ENCODE results near the gene CALHM5. TPM values are rescaled to one million over a fixed set of nuclear protein-coding genes. Genes with fewer than 3 reads are reported as not detected.

The CALHM5 gene
- polyA plus RNA-seq, 5 donors, result 3.8 to 6.8 (median 6.3) TPM

DNA sequence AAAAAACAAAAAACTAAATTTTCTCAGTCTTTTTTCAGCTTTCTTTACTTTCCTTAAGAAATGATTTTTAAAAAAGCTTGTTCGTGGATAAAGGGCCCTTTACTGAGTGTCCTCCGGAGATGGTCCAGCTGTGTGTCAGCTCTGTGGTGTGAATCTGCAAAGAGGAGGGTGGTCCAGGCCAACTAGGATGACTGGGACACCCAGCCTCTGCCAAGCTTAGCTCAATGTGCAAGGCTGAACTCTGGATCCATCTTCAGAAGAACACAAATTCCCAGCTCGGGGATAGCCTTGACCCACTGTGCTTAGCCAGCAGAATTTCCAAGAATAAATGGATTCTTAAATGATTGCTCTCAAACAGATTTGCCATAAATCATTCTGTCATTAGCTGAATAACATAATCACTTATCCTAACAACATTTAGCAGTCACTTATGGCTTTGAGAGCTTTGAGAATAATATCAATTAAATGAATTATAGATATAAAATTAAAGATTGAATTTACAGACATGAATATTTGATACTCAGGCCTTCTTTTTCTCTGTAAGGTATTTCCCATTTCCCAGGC lies 14.2 kb upstream of the CALHM5 start:
- DNase-seq, result peak; percentile 91 to 93

DNA sequence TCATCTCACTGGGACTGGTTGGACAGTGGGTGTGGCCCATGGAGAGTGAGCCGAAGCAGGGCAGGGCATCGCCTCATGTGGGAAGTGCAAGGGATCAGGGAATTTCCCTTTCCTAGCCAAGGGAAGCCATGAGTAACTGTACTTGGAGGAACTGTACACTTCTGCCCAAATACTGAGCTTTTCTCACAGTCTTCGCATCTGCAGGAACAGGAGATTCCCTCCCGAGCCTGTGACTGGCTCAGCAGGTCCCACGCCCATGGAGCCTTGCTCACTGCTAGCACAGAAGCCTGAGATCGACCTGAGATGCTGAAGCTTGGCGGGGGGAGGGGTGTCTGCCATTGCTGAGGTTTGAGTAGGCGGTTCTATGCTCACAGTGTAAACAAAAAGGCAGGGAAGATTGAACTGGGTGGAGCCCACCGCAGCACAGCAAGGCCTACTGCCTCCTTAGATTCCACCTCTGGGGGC lies 10.4 kb upstream of the CALHM5 start:
- no peak for DNase-seq

DNA sequence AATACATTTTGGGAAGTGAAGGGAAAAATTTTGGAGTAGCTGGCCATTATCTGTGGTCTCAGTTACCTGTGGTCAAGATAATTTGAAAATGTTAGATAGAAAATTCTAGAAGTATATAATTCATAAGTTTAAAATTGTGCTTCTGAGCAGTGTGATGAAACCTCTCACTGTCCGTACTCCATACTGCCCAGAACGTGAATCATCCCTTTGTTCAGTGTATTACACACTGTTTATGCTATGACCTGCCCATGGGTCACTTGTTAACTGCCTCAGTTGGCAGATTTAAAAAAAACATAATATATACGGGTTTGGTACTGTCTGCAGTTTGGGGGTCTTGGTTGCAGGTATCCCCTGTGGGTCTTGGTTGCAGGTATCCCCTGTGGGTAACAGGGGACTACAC lies 4.1 kb upstream of the CALHM5 start:
- no peak for DNase-seq

- no peak for DNase-seq
Observed at GRCh38 chr6:116508527-116508926, 2.9 kb upstream of the CALHM5 start.

DNA sequence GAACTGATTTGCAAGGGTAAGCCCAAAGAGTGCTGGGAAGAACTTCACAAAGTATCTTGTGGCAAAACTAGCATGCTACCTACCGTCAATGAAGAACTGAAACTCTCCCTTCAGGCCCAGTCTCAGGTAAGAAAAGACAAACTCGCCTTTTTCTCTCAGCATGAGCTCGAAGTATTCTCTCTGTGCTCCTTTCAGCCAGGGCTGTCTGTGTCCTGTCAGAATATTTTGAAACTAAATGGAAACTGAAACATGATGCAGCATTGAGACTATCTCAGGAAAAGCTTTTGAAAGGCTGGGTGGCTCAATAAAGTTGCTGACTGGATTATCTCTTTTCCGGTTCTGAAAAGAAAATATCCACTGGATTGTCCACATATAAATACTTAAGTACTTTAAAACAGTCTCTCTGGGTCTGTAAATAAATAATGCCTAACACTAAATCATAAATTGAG lies 696 bp downstream of the CALHM5 start:
- DNase-seq, result peak in 1 of 2 donors; percentile 45

DNA sequence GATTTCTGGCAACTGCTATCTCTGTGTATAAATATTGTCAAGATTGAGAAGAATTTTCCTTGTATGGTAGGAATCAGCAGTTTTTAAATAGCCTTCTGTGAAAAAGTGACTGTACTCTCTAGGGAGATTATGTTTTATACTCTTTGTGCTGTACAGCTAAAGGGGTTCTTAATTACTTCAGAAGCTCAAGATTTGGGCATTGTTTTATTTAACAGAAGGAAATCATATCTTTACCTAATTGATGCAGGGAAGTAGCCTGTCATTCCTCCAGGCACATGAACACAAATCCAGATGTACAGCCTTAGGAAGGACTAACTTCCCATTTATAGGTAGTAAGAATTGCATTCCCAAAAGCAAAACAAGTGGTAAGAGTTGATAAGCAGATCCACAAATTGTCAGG lies 1.3 kb downstream of the CALHM5 start:
- DNase-seq, result no peak

- DNase-seq, result no peak
Observed at GRCh38 chr6:116513224-116513875, 1.9 kb downstream of the CALHM5 start.

DNA sequence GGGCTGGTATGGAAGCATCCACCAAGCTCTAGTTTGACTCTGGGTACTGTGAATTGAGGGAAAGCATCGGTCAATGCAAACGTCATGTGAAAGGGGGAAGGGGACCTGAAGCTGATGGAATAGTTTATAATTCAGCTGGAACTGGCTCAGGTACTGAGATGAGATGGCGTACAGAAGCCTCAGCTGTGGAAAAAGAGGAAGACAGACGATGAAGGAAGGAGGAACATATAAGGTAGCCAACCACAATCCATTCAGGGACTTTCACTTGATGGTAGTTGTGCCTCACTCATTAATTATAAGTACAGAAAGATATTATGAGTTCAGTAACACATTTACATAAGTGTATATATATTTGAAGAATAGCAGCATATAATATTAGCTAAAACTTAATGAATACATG lies 2.7 kb downstream of the CALHM5 start:
- no peak for DNase-seq

- no peak for DNase-seq
Observed at GRCh38 chr6:116515141-116515540, 3.7 kb downstream of the CALHM5 start.

- DNase-seq, result no peak
Observed at GRCh38 chr6:116518621-116519368, 7.4 kb downstream of the CALHM5 start.

DNA sequence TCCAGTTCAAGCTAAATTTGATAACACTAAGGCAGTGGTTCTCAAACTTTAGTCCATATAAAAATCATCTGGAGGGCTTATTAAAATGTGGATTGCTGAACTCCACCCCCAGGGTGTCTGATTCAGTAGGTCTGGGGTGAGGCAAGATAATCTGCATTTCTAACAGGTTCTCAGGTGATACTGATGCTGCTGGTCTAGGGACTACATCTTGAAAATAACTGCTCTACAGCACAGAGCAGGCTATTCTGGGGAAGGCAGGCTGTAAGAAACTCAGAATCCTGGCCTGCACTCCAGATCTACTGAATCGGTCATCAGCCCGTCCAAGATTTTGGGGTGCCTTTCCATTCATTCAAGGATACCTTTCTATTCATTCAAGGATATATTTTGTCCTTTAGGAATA lies 11.5 kb downstream of the CALHM5 start:
- no peak for DNase-seq

DNA sequence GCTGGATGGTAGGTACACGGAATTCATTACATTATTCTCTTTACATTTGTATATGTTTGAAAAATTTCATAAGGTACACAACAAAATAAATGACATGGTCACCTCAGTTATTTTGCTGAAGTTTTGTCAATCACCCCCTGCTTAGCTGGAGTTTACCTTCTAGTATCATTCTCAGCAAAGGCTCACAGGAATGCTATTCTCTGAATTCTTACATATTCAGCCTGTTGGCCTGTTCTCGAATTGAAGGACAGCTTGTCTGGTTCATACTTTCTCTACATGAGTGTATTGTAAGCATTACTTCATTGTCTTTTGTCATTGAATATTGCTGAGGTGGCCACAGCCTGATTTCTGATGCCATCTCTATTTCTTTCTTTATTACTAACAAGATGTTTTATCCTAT lies 12.8 kb downstream of the CALHM5 start:
- no peak for DNase-seq

DNA sequence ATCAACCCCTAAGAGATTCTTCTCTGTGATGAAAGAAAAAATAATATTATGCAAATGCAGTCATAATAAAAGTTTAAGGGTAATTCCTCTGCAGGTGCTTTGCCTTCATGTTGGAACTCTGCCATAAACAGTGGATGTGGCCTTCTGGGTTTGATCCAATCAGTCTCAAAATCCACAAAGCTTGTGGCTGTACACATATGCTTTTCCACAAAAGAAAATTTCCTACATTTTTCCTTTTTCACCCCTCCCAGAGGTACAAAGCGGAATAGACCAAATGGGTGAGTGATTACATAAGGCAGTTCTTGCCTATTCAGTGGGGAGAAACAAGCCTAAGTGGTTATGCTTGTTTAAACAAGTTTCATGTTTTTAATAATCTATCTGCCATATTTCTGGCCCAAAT lies 16.7 kb downstream of the CALHM5 start:
- DNase-seq, result no peak

DNA sequence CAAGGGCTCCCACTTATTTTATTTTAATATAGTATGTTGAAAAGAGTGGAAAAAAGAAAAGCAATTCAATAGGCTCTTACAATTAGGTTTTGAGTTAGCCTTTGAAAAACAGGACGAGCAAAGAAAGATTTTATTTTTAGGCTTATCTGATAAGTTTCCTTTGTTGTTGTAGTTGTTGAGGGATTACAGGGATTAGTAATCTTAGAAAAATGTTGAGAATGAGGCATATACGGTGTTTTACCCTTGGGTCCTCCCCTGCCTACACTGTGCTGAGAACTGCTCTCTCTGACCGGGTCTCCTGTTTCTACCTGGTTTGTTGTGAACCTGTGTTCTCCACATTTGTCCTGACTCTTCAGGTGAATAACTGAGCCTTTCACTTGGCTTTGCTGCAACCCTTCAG lies 17.3 kb downstream of the CALHM5 start:
- no peak for DNase-seq

DNA sequence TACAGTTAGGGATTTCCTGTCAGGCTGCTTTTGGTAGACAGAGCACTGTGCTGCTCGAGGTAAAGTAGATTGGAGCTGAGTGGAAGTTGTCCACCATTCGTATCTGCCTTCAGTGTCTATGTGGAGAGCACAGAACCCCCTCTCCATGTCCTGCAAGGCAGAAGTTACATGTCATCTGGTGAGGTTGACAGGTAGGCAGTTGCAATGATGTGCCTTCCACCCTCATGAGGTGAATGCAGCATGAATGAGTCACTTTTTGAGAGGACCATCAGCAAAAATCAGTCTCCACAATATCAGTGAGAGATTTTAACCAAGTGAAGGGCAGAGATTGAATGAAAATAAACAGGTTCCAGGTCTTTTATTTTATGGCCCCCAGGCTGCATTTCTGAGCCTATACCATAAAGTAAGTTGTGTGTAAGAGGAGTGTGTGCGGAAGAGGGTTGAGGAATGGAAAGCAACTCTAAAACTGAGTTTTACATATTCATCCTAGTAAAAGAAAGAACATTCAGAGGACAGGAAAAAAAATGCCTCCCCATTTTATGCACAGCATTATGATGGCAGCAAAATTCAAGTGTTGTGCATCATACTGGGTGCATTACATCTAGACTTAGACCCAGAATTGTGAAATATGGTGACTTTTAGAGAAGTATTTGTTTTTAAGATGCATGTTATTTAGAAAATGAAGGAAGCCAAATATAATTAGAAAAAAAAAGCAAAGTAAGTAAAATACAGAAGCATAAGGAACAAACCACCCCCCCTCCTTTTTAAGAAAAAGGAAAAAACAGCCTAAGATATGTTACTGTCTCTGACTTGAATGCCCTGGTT lies 18.2 kb downstream of the CALHM5 start:
- DNase-seq, result no peak

GRCh38 chr6:116530436-116530835 lies 19.0 kb downstream of the CALHM5 start:
- no peak for DNase-seq

DNA sequence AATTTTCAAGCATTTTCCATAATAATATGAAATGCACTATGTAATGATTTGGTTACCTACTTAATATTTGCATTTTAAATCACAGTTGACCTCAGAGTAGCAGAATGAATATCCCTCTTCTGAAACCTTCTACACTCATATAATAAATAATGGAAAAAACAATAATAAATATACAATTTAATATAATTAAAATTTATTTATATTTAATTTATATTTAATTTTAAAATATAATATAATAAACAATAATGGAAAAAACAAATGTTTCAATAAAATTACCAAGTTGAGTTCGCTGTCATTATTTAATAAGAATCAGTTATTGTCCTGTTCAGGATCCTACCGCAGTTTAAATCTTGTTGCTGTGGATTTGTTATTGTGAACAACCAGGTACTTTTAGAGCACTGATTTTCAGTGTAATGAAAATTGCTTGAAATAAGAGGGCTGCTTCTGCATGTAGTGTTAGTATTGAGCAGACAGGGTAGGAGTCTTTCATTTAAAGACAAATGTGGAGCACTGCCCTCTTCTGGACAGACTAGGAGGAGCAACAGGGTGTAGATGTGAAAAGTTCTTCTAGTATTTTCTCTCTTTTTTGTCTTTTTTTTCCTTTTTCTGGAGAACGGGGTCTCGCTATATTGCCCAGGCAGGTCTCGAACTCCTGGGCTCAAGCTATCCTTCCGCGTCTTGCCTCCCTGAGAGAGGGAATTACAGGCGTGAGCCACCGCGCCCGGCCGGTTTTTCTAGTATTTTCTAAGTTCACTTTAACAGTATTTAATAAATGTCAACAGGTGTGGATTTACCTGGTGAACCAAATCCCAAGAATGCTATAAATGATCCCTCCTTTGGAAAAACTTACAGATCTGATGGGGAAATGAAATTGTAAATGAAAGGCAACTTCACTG lies 20.5 kb downstream of the CALHM5 start:
- DNase-seq, result peak in 1 of 2 donors; percentile 56

GRCh38 chr6:116533233-116533957 lies 22.0 kb downstream of the CALHM5 start:
- DNase-seq, result no peak

- DNase-seq, result no peak
Observed at GRCh38 chr6:116535109-116535508, 23.7 kb downstream of the CALHM5 start.

DNA sequence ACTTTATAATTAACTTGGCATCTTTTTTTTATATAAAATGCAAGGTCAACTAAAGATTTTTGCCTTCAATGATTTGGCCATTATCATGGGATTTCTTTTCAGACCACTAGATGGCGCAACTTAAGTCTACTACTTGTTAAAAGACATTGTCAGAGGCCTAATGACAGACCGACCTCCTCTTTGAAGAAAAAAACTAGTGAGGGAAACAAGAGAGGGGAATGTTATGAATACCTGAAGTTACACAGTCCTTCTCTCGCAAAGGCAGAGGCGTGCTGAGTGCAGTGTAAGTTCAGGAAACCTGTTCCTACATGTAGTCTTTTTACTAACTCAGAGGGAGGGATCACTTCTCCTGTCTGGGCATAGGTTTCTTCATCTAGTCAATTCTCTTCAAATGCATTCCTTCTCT lies 24.8 kb downstream of the CALHM5 start:
- DNase-seq, result peak in 1 of 2 donors; percentile 53

Data from right lung (tissue), 5 donors.